Measurements from ENCODE around the gene PERCC1. TPM values are rescaled to one million over a fixed set of nuclear protein-coding genes. Genes with fewer than 3 reads are reported as not detected.

Gene PERCC1
- total RNA-seq, 4 donors from 2014 or later = 0.67 to 1.7 (median 1.6) TPM; not detected in 1

- TF ChIP-seq POLR2A (IDR thresholded peaks at IDR 0.05) = no peak
- TF ChIP-seq, protein P1, sequence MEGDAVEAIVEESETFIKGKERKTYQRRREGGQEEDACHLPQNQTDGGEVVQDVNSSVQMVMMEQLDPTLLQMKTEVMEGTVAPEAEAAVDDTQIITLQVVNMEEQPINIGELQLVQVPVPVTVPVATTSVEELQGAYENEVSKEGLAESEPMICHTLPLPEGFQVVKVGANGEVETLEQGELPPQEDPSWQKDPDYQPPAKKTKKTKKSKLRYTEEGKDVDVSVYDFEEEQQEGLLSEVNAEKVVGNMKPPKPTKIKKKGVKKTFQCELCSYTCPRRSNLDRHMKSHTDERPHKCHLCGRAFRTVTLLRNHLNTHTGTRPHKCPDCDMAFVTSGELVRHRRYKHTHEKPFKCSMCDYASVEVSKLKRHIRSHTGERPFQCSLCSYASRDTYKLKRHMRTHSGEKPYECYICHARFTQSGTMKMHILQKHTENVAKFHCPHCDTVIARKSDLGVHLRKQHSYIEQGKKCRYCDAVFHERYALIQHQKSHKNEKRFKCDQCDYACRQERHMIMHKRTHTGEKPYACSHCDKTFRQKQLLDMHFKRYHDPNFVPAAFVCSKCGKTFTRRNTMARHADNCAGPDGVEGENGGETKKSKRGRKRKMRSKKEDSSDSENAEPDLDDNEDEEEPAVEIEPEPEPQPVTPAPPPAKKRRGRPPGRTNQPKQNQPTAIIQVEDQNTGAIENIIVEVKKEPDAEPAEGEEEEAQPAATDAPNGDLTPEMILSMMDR (IDR thresholded peaks at IDR 0.05) = no peak
- no peak overlapping the region for H3K4me3 ChIP-seq (replicated peaks in 1 of 3)
- H3K9me3 ChIP-seq = no peaks in the 10 kb centered on the region
- H3K27ac ChIP-seq = no peak overlapping the region
- no peaks in the 10 kb centered on the region for H3K36me3 ChIP-seq
- H3K4me1 ChIP-seq = no peaks in the 10 kb centered on the region
- WGBS, 2 donors = 79 to 83% methylated on average over 19 to 25 of the region's 28 CpGs
- intact Hi-C loops (cut with DNase I) = no loop called here
- H3K27me3 ChIP-seq = no peaks in the 10 kb centered on the region
- DNase-seq = no peak
Observed at GRCh38 chr16:1481906-1482835, 51.3 kb downstream of the PERCC1 start.

Other genes starting within 250 kb of the PERCC1 start
- not detected for gene TPSG1, start 205.8 kb upstream of the PERCC1 start, total RNA-seq
- 10 to 100 TPM in 2 of 4 donors, 1 to 10 TPM in 1, not detected in 1; 1.1 to 16.6 (median 11.9) TPM for gene TPSB2, start 200.9 kb upstream of the PERCC1 start, total RNA-seq
- 1 to 10 TPM; 4.3 to 8.6 (median 6.5) TPM for gene TPSAB1, start 190.4 kb upstream of the PERCC1 start, total RNA-seq
- under 1 TPM in 1 of 4 donors, not detected in 3; 0.33 TPM for gene TPSD1, start 175.0 kb upstream of the PERCC1 start, total RNA-seq
- 100 to 1,000 TPM in 1 of 4 donors, 10 to 100 TPM in 3; 43.4 to 107 (median 79.6) TPM for gene UBE2I, start 121.4 kb upstream of the PERCC1 start, total RNA-seq
- 1 to 10 TPM in 2 of 4 donors, under 1 TPM in 2; 0.45 to 3.0 (median 1.6) TPM for gene BAIAP3, start 97.4 kb upstream of the PERCC1 start, total RNA-seq
- 100 to 1,000 TPM in 2 of 4 donors, 10 to 100 TPM in 2; 84.1 to 107 (median 96.7) TPM for gene TSR3, start 79.2 kb upstream of the PERCC1 start, total RNA-seq
- 100 to 1,000 TPM in 1 of 4 donors, 10 to 100 TPM in 3; 53.6 to 121 (median 70.0) TPM for gene GNPTG, start 79.1 kb upstream of the PERCC1 start, total RNA-seq
- gene UNKL, start 16.4 kb upstream of the PERCC1 start, total RNA-seq = 10 to 100 TPM; 26.2 to 46.9 (median 31.3) TPM
- gene UQCC4, start 10.3 kb upstream of the PERCC1 start, total RNA-seq = 10 to 100 TPM; 16.9 to 19.8 (median 18.2) TPM
- gene CCDC154, start 13.5 kb downstream of the PERCC1 start, total RNA-seq = 1 to 10 TPM in 2 of 4 donors, under 1 TPM in 2; 0.27 to 1.6 (median 0.99) TPM
- 100 to 1,000 TPM in 2 of 4 donors, 10 to 100 TPM in 2; 50.3 to 144 (median 89.9) TPM for gene CLCN7, start 44.0 kb downstream of the PERCC1 start, total RNA-seq
- not detected for gene PTX4, start 57.9 kb downstream of the PERCC1 start, total RNA-seq
- gene TELO2, start 62.3 kb downstream of the PERCC1 start, total RNA-seq = 10 to 100 TPM; 12.5 to 19.4 (median 12.8) TPM
- 10 to 100 TPM; 38.5 to 85.3 (median 66.0) TPM for gene TMEM204, start 102.6 kb downstream of the PERCC1 start, total RNA-seq
- 10 to 100 TPM; 53.9 to 89.9 (median 79.8) TPM for gene IFT140, start 181.0 kb downstream of the PERCC1 start, total RNA-seq
- 10 to 100 TPM; 11.0 to 20.8 (median 15.6) TPM for gene CRAMP1, start 181.3 kb downstream of the PERCC1 start, total RNA-seq
- gene JPT2, start 247.2 kb downstream of the PERCC1 start, total RNA-seq = 10 to 100 TPM; 30.8 to 50.3 (median 44.9) TPM